ENCODE measurements around the gene RNF26.

The RNF26 gene

DNA sequence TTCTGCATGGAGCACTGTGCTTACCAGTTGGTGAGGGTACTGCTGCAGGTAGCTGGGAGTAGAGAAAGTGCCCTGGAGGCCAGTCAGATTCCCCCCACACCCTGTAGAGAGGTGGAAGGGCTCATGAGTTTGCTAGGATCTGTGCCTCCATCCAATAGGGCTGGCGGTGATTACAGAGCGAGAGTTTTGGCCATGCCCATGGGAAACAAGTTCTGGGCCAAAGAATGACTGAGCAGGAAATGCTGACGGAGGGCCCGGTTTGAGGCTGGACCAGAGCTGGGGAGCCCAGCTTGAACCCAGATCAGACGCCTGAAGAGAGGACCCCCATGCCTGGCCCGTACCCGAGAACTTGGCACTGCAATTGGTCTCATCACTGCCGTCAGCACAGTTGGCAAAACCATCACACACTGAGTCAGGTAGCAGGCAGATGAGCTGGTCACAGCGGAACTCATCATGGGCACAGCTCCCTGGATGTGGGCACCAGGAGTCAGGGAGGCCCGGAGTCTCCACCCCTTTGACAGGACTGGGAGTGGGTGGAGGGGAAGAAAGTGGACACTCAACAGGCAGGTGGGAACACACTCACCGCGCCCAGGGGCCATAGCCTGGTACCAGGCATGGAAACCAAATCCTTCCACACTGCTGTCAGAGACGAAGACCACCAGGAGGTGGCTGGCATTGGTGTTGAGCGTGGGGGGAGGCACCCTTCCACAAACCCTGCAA lies 10.1 kb downstream of the RNF26 start:
- Histone ChIP-seq H3K27ac (ENCODE audit: low read length) (no peak overlapping the region), H3K4me1 (ENCODE audit: low read length) (no peaks in the 10 kb centered on the region), H3K36me3 (replicated peaks; ENCODE audit: low read depth, low read length) (no peaks in the 10 kb centered on the region), H3K9me3 (ENCODE audit: insufficient read depth, low read length) (no peaks in the 10 kb centered on the region), H3K4me3 (ENCODE audit: low read length) (no peak overlapping the region), H3K79me2 (ENCODE audit: low read length) (no peaks in the 10 kb centered on the region), H3K9ac (ENCODE audit: low read length) (no peak overlapping the region), H2AFZ (ENCODE audit: low read depth, low read length) (no peak overlapping the region), H4K20me1 (ENCODE audit: insufficient read depth, low read length) (no peaks in the 10 kb centered on the region), H3K4me2 (ENCODE audit: low read length) (no peak overlapping the region), H3K27me3 (ENCODE audit: low read depth, low read length) (peaks cover 7% of the 10 kb centered on the region; the same call in 1 of the 2 replicates)
- no peak for TF ChIP-seq EZH2phosphoT487 (IDR thresholded peaks at IDR 0.05; ENCODE audit: low read depth)
- TF ChIP-seq, protein P1, sequence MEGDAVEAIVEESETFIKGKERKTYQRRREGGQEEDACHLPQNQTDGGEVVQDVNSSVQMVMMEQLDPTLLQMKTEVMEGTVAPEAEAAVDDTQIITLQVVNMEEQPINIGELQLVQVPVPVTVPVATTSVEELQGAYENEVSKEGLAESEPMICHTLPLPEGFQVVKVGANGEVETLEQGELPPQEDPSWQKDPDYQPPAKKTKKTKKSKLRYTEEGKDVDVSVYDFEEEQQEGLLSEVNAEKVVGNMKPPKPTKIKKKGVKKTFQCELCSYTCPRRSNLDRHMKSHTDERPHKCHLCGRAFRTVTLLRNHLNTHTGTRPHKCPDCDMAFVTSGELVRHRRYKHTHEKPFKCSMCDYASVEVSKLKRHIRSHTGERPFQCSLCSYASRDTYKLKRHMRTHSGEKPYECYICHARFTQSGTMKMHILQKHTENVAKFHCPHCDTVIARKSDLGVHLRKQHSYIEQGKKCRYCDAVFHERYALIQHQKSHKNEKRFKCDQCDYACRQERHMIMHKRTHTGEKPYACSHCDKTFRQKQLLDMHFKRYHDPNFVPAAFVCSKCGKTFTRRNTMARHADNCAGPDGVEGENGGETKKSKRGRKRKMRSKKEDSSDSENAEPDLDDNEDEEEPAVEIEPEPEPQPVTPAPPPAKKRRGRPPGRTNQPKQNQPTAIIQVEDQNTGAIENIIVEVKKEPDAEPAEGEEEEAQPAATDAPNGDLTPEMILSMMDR (IDR thresholded peaks at IDR 0.05; ENCODE audit: low read depth, low read length): no peak

DNA sequence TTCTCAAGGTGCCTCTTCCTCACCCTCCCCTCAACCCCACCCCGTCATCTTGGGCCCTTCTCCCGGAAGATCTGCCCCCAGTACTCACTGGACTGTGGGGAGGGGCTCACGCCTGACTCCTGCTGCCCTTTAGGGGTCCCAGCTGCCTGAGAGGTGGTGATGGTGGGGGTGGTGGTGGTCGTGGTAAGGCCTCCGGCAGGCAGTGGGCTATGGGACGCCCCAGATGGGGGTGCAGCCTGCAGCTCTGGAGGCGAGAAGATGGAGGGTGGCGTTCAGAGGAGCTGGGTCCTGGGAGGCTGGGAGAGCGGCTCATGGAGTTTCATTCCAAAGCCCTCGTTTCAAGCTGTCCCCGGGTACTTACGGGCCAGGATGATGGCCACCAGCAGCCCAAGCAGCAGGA lies 11.4 kb downstream of the RNF26 start:
- no peak overlapping the region for H3K4me2 ChIP-seq (ENCODE audit: low read length)
- no peak overlapping the region for H3K4me3 ChIP-seq (ENCODE audit: low read length)
- no peak overlapping the region for H2AFZ ChIP-seq (ENCODE audit: low read depth, low read length)
- H3K9me3 ChIP-seq (ENCODE audit: insufficient read depth, low read length): no peaks in the 10 kb centered on the region
- no peaks in the 10 kb centered on the region for H3K79me2 ChIP-seq (ENCODE audit: low read length)
- H3K36me3 ChIP-seq (replicated peaks; ENCODE audit: low read depth, low read length): no peaks in the 10 kb centered on the region
- H3K27ac ChIP-seq (ENCODE audit: low read length): no peak overlapping the region
- H4K20me1 ChIP-seq (ENCODE audit: insufficient read depth, low read length): no peaks in the 10 kb centered on the region
- no peak overlapping the region for H3K9ac ChIP-seq (ENCODE audit: low read length)
- TF ChIP-seq, protein P1 (IDR thresholded peaks at IDR 0.05; ENCODE audit: low read depth, low read length): no peak
- no peak for TF ChIP-seq EZH2phosphoT487 (IDR thresholded peaks at IDR 0.05; ENCODE audit: low read depth)
- H3K4me1 ChIP-seq (ENCODE audit: low read length): no peaks in the 10 kb centered on the region
- H3K27me3 ChIP-seq (ENCODE audit: low read depth, low read length): peaks cover 10% of the 10 kb centered on the region

DNA sequence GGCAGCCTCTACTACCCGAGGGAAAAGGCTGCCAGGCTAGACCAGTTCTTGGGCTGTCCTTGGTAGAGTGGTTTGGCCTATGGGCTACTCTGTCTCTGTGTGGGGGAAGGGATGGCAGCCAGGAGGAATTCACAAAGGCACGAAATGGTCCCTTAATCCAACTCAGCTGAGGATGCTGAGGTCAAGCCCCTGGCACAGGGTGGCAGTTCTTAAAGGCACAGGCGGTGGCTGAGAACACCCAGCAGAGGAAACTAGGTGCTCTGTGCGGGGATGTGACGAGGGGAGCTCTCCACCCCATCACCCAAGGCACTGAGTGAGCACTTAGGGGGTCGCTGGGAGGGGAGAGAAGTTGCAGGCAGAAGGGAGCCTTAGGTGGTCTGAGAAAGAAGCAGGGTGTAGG lies 12.3 kb downstream of the RNF26 start, which contains the start of gene MFRP:
MFRP (minus strand) TSS at position 101 of the 400 bp plus-strand sequence. CDS start 192 bp downstream, outside the sequence.
- no peak for TF ChIP-seq EZH2phosphoT487 (IDR thresholded peaks at IDR 0.05; ENCODE audit: low read depth)
- TF ChIP-seq, protein P1 (IDR thresholded peaks at IDR 0.05; ENCODE audit: low read depth, low read length): no peak
- H3K79me2 ChIP-seq (ENCODE audit: low read length): no peaks in the 10 kb centered on the region
- peaks cover 14% of the 10 kb centered on the region for H3K27me3 ChIP-seq (ENCODE audit: low read depth, low read length)
- no peak within 1 kb of the TSS for H3K27ac ChIP-seq (ENCODE audit: low read length)
- H3K9me3 ChIP-seq (ENCODE audit: insufficient read depth, low read length): no peaks in the 10 kb centered on the region
- no peak within 1 kb of the TSS for H2AFZ ChIP-seq (ENCODE audit: low read depth, low read length)
- H3K4me2 ChIP-seq (ENCODE audit: low read length): no peak within 1 kb of the TSS
- H4K20me1 ChIP-seq (ENCODE audit: insufficient read depth, low read length): no peaks in the 10 kb centered on the region
- H3K4me3 ChIP-seq (ENCODE audit: low read length): no peak within 1 kb of the TSS
- no peaks in the 10 kb centered on the region for H3K4me1 ChIP-seq (ENCODE audit: low read length)
- H3K9ac ChIP-seq (ENCODE audit: low read length): no peak within 1 kb of the TSS
- no peaks in the 10 kb centered on the region for H3K36me3 ChIP-seq (replicated peaks; ENCODE audit: low read depth, low read length)

DNA sequence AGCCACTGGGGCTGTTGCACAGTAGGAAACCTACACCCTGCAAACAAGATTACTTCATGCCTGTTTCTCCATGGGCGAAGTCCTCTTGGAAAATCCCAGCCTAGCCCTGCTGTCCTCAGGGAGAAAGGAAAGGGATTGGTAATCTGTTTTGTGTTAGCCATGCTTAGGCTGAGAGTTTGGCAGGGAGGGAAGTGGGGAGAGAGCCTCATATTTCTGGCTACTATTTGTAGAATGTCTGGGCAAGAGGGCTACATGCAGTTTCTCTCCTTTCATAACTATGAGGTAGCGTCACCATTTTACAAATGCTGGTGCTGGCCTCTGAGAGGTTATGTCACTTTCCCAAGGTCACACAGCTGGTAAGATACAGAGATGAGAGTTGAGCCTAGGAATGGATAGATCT lies 12.9 kb downstream of the RNF26 start:
- H4K20me1 ChIP-seq (ENCODE audit: insufficient read depth, low read length): no peaks in the 10 kb centered on the region
- no peaks in the 10 kb centered on the region for H3K9me3 ChIP-seq (ENCODE audit: insufficient read depth, low read length)
- H3K79me2 ChIP-seq (ENCODE audit: low read length): no peaks in the 10 kb centered on the region
- H3K27me3 ChIP-seq (ENCODE audit: low read depth, low read length): peaks cover 14% of the 10 kb centered on the region
- TF ChIP-seq, protein P1 (IDR thresholded peaks at IDR 0.05; ENCODE audit: low read depth, low read length): no peak
- TF ChIP-seq EZH2phosphoT487 (IDR thresholded peaks at IDR 0.05; ENCODE audit: low read depth): no peak
- H3K27ac ChIP-seq (ENCODE audit: low read length): no peak overlapping the region
- H3K9ac ChIP-seq (ENCODE audit: low read length): no peak overlapping the region
- no peaks in the 10 kb centered on the region for H3K36me3 ChIP-seq (replicated peaks; ENCODE audit: low read depth, low read length)
- H3K4me3 ChIP-seq (ENCODE audit: low read length): no peak overlapping the region
- no peak overlapping the region for H3K4me2 ChIP-seq (ENCODE audit: low read length)
- no peaks in the 10 kb centered on the region for H3K4me1 ChIP-seq (ENCODE audit: low read length)
- no peak overlapping the region for H2AFZ ChIP-seq (ENCODE audit: low read depth, low read length)
